ENCODE data around the gene PER2.
A peak's percentile ranks its signal among the peaks of the same experiment; 100 is the strongest.

PER2 gene

GRCh38 chr2:238226698-238227586 lies 61.5 kb downstream of the PER2 start:
- Histone ChIP-seq H3K36me3 (ENCODE audit: control insufficient read depth, insufficient read depth, low read length) (no peaks in the 10 kb centered on the region), H3K9me3 (ENCODE audit: control insufficient read depth, insufficient read depth, low read length) (no peaks in the 10 kb centered on the region), H3K9ac (ENCODE audit: low read depth, low read length) (no peak overlapping the region), H3K4me1 (ENCODE audit: control insufficient read depth, insufficient read depth, low read length) (no peaks in the 10 kb centered on the region), H3K27me3 (ENCODE audit: control insufficient read depth, insufficient read depth, low read length) (peaks cover 31% of the 10 kb centered on the region), H3K27ac (ENCODE audit: low read depth, low read length) (no peak overlapping the region), H3K4me3 (ENCODE audit: low read depth, low read length) (no peak overlapping the region)

GRCh38 chr2:238225911-238226697 lies 62.3 kb downstream of the PER2 start:
- no peaks in the 10 kb centered on the region for H3K36me3 ChIP-seq (ENCODE audit: control insufficient read depth, insufficient read depth, low read length)
- no peaks in the 10 kb centered on the region for H3K9me3 ChIP-seq (ENCODE audit: control insufficient read depth, insufficient read depth, low read length)
- peaks cover 28% of the 10 kb centered on the region for H3K27me3 ChIP-seq (ENCODE audit: control insufficient read depth, insufficient read depth, low read length)
- H3K4me3 ChIP-seq (ENCODE audit: low read depth, low read length) = no peak overlapping the region
- no peak overlapping the region for H3K27ac ChIP-seq (ENCODE audit: low read depth, low read length)
- no peaks in the 10 kb centered on the region for H3K4me1 ChIP-seq (ENCODE audit: control insufficient read depth, insufficient read depth, low read length)
- H3K9ac ChIP-seq (ENCODE audit: low read depth, low read length) = no peak overlapping the region

- no peaks in the 10 kb centered on the region for H3K9me3 ChIP-seq (ENCODE audit: control insufficient read depth, insufficient read depth, low read length)
- no peaks in the 10 kb centered on the region for H3K36me3 ChIP-seq (ENCODE audit: control insufficient read depth, insufficient read depth, low read length)
- H3K27me3 ChIP-seq (ENCODE audit: control insufficient read depth, insufficient read depth, low read length) = peaks cover 18% of the 10 kb centered on the region
- H3K27ac ChIP-seq (ENCODE audit: low read depth, low read length) = no peak overlapping the region
- H3K4me1 ChIP-seq (ENCODE audit: control insufficient read depth, insufficient read depth, low read length) = no peaks in the 10 kb centered on the region
- no peak overlapping the region for H3K4me3 ChIP-seq (ENCODE audit: low read depth, low read length)
- H3K9ac ChIP-seq (ENCODE audit: low read depth, low read length) = no peak overlapping the region
Observed at GRCh38 chr2:238225121-238225520, 63.3 kb downstream of the PER2 start.

GRCh38 chr2:238224356-238225035 lies 63.9 kb downstream of the PER2 start:
- Histone ChIP-seq H3K4me1 (ENCODE audit: control insufficient read depth, insufficient read depth, low read length) (no peaks in the 10 kb centered on the region), H3K9me3 (ENCODE audit: control insufficient read depth, insufficient read depth, low read length) (no peaks in the 10 kb centered on the region), H3K4me3 (ENCODE audit: low read depth, low read length) (no peak overlapping the region), H3K27ac (ENCODE audit: low read depth, low read length) (no peak overlapping the region), H3K36me3 (ENCODE audit: control insufficient read depth, insufficient read depth, low read length) (no peaks in the 10 kb centered on the region), H3K27me3 (ENCODE audit: control insufficient read depth, insufficient read depth, low read length) (peaks cover 12% of the 10 kb centered on the region), H3K9ac (ENCODE audit: low read depth, low read length) (no peak overlapping the region)

GRCh38 chr2:238220892-238221521 lies 67.4 kb downstream of the PER2 start:
- Histone ChIP-seq H3K9ac (ENCODE audit: low read depth, low read length) (no peak overlapping the region), H3K4me3 (ENCODE audit: low read depth, low read length) (no peak overlapping the region), H3K4me1 (ENCODE audit: control insufficient read depth, insufficient read depth, low read length) (no peaks in the 10 kb centered on the region), H3K9me3 (ENCODE audit: control insufficient read depth, insufficient read depth, low read length) (no peaks in the 10 kb centered on the region), H3K27me3 (ENCODE audit: control insufficient read depth, insufficient read depth, low read length) (no peaks in the 10 kb centered on the region), H3K36me3 (ENCODE audit: control insufficient read depth, insufficient read depth, low read length) (no peaks in the 10 kb centered on the region), H3K27ac (ENCODE audit: low read depth, low read length) (no peak overlapping the region)

GRCh38 chr2:238220274-238220891 lies 68.0 kb downstream of the PER2 start:
- Histone ChIP-seq H3K4me1 (ENCODE audit: control insufficient read depth, insufficient read depth, low read length) (no peaks in the 10 kb centered on the region), H3K9me3 (ENCODE audit: control insufficient read depth, insufficient read depth, low read length) (no peaks in the 10 kb centered on the region), H3K4me3 (ENCODE audit: low read depth, low read length) (no peak overlapping the region), H3K27me3 (ENCODE audit: control insufficient read depth, insufficient read depth, low read length) (no peaks in the 10 kb centered on the region), H3K36me3 (ENCODE audit: control insufficient read depth, insufficient read depth, low read length) (no peaks in the 10 kb centered on the region), H3K9ac (ENCODE audit: low read depth, low read length) (no peak overlapping the region), H3K27ac (ENCODE audit: low read depth, low read length) (no peak overlapping the region)

- Histone ChIP-seq H3K9me3 (ENCODE audit: control insufficient read depth, insufficient read depth, low read length) (no peaks in the 10 kb centered on the region), H3K4me3 (ENCODE audit: low read depth, low read length) (no peak overlapping the region), H3K4me1 (ENCODE audit: control insufficient read depth, insufficient read depth, low read length) (no peaks in the 10 kb centered on the region), H3K36me3 (ENCODE audit: control insufficient read depth, insufficient read depth, low read length) (no peaks in the 10 kb centered on the region), H3K27me3 (ENCODE audit: control insufficient read depth, insufficient read depth, low read length) (no peaks in the 10 kb centered on the region), H3K9ac (ENCODE audit: low read depth, low read length) (no peak overlapping the region), H3K27ac (ENCODE audit: low read depth, low read length) (no peak overlapping the region)
Observed at GRCh38 chr2:238216651-238217184, 71.7 kb downstream of the PER2 start.

- Histone ChIP-seq H3K9ac (ENCODE audit: low read depth, low read length) (no peak overlapping the region), H3K36me3 (ENCODE audit: control insufficient read depth, insufficient read depth, low read length) (no peaks in the 10 kb centered on the region), H3K4me1 (ENCODE audit: control insufficient read depth, insufficient read depth, low read length) (peaks cover 4% of the 10 kb centered on the region; the same call in 1 of the 2 replicates), H3K27ac (ENCODE audit: low read depth, low read length) (no peak overlapping the region), H3K9me3 (ENCODE audit: control insufficient read depth, insufficient read depth, low read length) (no peaks in the 10 kb centered on the region), H3K27me3 (ENCODE audit: control insufficient read depth, insufficient read depth, low read length) (peaks cover 15% of the 10 kb centered on the region), H3K4me3 (ENCODE audit: low read depth, low read length) (no peak overlapping the region)
Observed at GRCh38 chr2:238207006-238207405, 81.4 kb downstream of the PER2 start.

GRCh38 chr2:238203973-238204683 lies 84.3 kb downstream of the PER2 start:
- H3K27ac ChIP-seq (ENCODE audit: low read depth, low read length) = peak overlapping the region; percentile 27

More at GRCh38 chr2:238203973-238204683, 84.3 kb downstream of the PER2 start:
- Histone ChIP-seq H3K4me1 (ENCODE audit: control insufficient read depth, insufficient read depth, low read length) (peaks cover 4% of the 10 kb centered on the region; the same call in 1 of the 2 replicates), H3K9ac (ENCODE audit: low read depth, low read length) (peak overlapping the region; percentile 43), H3K36me3 (ENCODE audit: control insufficient read depth, insufficient read depth, low read length) (no peaks in the 10 kb centered on the region), H3K27me3 (ENCODE audit: control insufficient read depth, insufficient read depth, low read length) (peaks cover 10% of the 10 kb centered on the region), H3K9me3 (ENCODE audit: control insufficient read depth, insufficient read depth, low read length) (no peaks in the 10 kb centered on the region), H3K4me3 (ENCODE audit: low read depth, low read length) (peak overlapping the region; percentile 83)
